WERI-Rb-1 (cell line): ENCODE data around the gene TMEFF1.

Experiments used
- DNase-seq: peaks from one replicate; pipeline ENCODE4 v3.0.0-alpha.2; 2020
- H3K27ac ChIP-seq: fragments of 250-450 bp; sonication (Bioruptor Pico); 2 replicates; pipeline ENCODE4 v1.5.1; 2020; ENCODE audit warnings: mild to moderate bottlenecking, moderate library complexity
- H3K27me3 ChIP-seq: fragments of 250-450 bp; sonication (Bioruptor Pico); 2 replicates; pipeline ENCODE4 v1.5.1; 2021; ENCODE audit warnings: mild to moderate bottlenecking, low read depth, moderate library complexity; ENCODE audit not compliant: insufficient read depth, severe bottlenecking
- H3K36me3 ChIP-seq: fragments of 250-450 bp; sonication (Bioruptor Pico); 2 replicates; pipeline ENCODE4 v1.5.1; 2020; ENCODE audit warnings: mild to moderate bottlenecking, moderate library complexity
- H3K4me3 ChIP-seq: 2 replicates; pipeline ENCODE4 v1.5.1; 2011; ENCODE audit warnings: low read depth, mild to moderate bottlenecking, control low read depth, low read length
- H3K9me3 ChIP-seq: fragments of 250-450 bp; sonication (Bioruptor Pico); 2 replicates; pipeline ENCODE4 v1.5.1; 2021; ENCODE audit warnings: mild to moderate bottlenecking, moderate library complexity; ENCODE audit not compliant: severe bottlenecking
- TF ChIP-seq, protein P1 (sequence below): IDR thresholded peaks from 2 replicates; pipeline ENCODE4 v1.5.1; 2011; ENCODE audit warnings: low read depth, mild to moderate bottlenecking, control low read depth, inconsistent platforms, low read length

TMEFF1 gene

DNA sequence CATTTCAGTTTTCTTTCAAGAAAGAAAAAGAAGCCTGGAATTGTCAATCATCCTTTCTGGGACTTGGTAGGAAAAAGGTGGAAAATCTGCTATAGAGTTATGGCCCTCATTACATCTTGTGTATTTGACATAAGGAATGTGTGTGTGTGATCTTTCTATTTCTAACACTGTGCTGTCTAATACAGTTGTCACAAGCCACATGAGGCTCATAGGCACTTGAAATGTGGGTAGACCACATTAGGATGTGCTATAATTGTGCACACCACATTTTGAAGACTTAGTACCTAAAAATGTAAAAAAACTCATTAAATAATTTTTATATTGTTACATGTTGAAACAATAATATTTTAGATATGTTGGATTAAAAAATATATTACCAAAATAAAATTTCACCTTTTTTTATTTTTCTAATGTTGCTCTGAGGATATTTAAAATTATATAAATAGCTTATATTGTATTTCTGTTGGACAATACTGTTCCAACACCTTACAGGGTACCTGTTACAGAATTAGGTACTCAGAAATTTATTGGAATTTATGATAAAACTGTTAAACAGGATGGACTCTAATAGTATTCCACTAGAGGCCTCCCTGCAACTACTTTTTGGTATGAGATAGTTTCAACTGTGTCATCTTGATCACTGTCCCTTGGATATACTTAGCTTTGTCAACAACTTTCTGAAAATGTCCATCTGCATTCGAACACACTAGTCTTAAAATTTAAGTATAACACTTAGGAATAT lies 27.6 kb upstream of the TMEFF1 start:
- no peak for DNase-seq
- peaks cover 51% of the 10 kb centered on the region for H3K36me3 ChIP-seq
- no peaks in the 10 kb centered on the region for H3K27me3 ChIP-seq
- H3K27ac ChIP-seq, result no peak overlapping the region
- H3K4me3 ChIP-seq, result no peak overlapping the region
- TF ChIP-seq, protein P1, sequence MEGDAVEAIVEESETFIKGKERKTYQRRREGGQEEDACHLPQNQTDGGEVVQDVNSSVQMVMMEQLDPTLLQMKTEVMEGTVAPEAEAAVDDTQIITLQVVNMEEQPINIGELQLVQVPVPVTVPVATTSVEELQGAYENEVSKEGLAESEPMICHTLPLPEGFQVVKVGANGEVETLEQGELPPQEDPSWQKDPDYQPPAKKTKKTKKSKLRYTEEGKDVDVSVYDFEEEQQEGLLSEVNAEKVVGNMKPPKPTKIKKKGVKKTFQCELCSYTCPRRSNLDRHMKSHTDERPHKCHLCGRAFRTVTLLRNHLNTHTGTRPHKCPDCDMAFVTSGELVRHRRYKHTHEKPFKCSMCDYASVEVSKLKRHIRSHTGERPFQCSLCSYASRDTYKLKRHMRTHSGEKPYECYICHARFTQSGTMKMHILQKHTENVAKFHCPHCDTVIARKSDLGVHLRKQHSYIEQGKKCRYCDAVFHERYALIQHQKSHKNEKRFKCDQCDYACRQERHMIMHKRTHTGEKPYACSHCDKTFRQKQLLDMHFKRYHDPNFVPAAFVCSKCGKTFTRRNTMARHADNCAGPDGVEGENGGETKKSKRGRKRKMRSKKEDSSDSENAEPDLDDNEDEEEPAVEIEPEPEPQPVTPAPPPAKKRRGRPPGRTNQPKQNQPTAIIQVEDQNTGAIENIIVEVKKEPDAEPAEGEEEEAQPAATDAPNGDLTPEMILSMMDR, result no peak
- H3K9me3 ChIP-seq, result no peaks in the 10 kb centered on the region

DNA sequence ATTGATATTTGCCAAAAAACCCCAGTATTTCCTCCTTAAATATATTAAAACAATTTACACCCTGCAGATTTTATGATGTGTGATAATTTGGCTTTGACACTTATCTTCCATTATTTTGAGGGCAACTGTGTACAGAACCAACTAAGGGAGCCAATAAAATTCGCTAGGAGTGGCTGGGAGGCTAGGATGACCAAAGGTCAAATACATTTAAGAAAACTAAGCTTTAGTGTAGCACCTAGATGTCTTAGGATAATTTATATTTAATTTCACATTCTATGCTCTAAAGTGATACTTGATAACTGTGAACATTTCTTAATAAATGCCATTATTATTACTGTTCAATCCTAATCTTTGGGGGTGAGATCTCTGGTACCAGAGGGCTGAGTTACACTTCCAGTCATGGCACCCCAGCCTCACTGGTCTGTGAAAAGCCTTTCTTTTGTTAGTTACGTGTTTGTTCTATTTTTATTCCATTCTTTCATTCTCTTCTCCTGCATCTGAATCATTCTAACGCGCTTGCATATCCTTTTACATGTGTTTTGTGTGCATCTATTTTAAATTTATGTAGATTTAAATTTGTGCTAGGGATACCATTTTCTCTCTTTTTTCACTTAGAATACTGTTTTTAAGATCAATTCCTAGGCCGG lies 26.9 kb upstream of the TMEFF1 start:
- Histone ChIP-seq H3K4me3 (no peak overlapping the region), H3K27me3 (no peaks in the 10 kb centered on the region), H3K27ac (no peak overlapping the region), H3K9me3 (no peaks in the 10 kb centered on the region), H3K36me3 (peaks cover 55% of the 10 kb centered on the region)
- no peak for DNase-seq
- TF ChIP-seq, protein P1, result no peak

DNA sequence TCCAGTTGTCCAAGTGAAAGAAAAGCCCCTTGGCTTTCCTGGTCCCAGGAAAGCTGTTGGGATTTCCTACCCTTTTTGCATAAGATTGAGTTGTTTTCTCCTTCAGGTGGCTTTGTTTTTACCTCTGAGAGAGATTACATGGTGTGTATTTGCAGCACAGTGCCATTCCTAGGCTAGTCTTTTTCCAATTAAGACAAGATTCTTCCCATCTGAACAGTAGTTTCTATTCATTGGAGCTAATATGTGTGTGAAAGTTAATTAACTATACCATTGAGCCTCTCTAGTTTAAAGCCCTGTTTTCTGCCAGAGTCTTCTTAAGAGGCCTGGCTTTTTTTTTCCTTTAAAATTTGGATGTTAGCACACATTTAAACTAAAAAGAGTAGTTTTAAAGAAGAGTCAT lies 25.9 kb upstream of the TMEFF1 start:
- Histone ChIP-seq H3K36me3 (peaks cover 57% of the 10 kb centered on the region), H3K9me3 (no peaks in the 10 kb centered on the region), H3K27me3 (no peaks in the 10 kb centered on the region), H3K27ac (no peak overlapping the region), H3K4me3 (no peak overlapping the region)
- no peak for DNase-seq
- TF ChIP-seq, protein P1, result no peak

DNA sequence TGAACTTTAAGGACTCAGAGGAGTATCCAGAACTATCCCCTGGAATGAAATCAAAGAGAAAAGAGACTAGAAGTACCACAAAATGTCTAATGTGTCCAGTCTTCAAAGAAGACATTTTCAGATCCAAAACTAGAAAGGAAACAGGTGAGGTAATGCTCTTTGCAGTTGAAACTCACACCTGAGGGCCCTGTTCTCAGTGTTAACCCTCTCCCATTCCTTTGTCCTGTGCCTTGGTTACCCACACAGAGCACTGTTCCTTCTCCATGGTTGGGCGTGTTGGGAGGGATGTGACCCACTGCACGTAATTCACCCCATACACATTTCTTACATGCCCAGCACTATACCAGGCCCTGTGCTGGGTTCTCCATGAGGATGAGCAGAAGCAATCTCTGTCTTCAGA lies 24.7 kb upstream of the TMEFF1 start:
- Histone ChIP-seq H3K36me3 (peaks cover 57% of the 10 kb centered on the region), H3K27ac (no peak overlapping the region), H3K9me3 (no peaks in the 10 kb centered on the region), H3K4me3 (no peak overlapping the region), H3K27me3 (no peaks in the 10 kb centered on the region)
- TF ChIP-seq, protein P1, result no peak
- no peak for DNase-seq

DNA sequence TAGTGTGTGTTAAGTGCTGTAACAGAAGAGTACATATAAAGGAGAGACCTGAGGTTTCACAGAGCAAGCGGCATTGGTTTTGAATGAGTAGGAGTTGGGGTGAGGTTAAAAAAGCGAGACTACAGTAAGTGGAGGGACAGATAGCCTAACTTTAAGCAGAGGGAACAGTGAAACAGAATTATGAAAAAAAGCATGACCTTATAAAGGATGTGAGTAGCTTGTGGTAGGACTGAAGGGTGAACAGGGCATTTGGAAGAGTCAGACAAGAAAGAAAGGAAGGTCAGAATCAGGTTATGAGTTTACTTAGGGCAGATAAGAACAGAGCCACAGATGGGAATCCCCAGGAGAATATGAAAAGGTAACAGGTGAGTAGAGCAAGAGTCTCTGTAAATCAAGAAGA lies 23.5 kb upstream of the TMEFF1 start:
- H3K27me3 ChIP-seq, result no peaks in the 10 kb centered on the region
- peaks cover 49% of the 10 kb centered on the region for H3K36me3 ChIP-seq

More for the DNA sequence above, 23.5 kb upstream of the TMEFF1 start:
- no peaks in the 10 kb centered on the region for H3K9me3 ChIP-seq
- TF ChIP-seq, protein P1, result no peak
- H3K27ac ChIP-seq, result no peak overlapping the region
- no peak overlapping the region for H3K4me3 ChIP-seq
- DNase-seq, result no peak
